GM18873 (cell line): ENCODE data around the gene DYNC1I1.
A peak's percentile ranks its signal among the peaks of the same experiment; 100 is the strongest.

Experiments used
- ATAC-seq: cut with Tn5 transposase; IDR thresholded peaks from one replicate; pipeline ENCODE4 v1.9.1; 2021; ENCODE audit warnings: mild to moderate bottlenecking, moderate library complexity, moderate number of reproducible peaks; ENCODE audit not compliant: unreplicated experiment, low FRiP score

Gene DYNC1I1

DNA sequence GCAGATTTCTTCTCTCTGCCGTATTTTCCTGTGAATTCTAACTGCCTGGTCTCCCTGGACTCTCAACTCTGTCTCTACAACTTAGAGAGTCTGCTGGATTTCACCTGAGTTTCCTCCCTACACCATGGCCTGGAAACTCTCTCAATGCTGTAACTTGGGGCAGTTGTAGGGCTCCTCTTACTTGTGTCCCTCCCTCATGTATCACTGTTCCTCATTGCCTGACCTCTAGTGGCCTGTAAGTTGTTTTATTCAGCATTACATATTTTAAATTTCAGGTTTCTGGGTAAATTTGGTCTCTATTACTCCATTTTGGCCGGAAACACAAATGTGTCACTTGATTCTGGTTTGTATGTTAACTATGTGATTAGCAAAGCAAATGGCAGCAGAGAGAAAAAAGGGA, 70.9 kb downstream of the DYNC1I1 start:
- ATAC-seq, result no peak

GRCh38 chr7:95845007-95845406, 72.7 kb downstream of the DYNC1I1 start:
- ATAC-seq, result no peak

DNA sequence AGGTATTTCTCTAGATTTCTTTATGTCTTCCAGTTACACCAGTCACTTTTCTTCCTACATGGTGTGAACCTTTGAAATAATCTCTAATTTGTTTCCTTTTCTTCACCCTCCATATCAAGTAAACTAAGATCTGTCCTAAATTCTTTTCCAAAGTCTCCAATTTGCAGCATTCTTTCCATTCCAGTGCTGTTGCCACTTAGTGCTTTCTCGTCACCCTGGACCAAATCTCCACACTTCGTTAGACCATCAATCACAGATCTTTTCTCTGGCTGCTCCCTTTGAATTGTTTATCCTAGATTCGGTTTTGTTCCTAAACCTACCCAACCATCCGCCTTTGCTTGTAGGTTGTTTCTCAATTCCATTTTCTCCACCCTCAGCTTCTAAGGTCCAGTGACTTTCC, 74.7 kb downstream of the DYNC1I1 start:
- no peak for ATAC-seq

DNA sequence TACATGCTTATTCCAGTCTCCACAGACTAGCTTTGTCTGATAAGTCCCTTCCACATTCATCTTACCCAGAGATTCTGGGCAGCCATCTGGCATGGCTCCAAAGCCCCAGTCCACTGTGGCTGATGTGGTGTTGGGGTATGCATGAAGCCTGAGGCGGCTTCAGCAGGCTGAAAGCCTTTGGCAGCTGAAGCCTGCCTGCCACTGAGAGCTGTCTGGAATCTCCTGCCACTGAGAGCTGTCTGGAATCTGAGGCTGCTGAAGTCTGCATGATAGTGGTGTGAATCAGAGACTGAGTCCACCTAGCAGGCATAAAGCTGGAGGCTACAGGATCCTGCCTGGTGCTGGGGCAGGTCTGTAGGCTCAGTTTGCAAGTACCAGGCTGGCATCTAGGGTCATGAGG, 87.1 kb downstream of the DYNC1I1 start:
- ATAC-seq, result no peak

- ATAC-seq, result no peak
Measured at GRCh38 chr7:95861041-95861440, 88.7 kb downstream of the DYNC1I1 start.

GRCh38 chr7:95863623-95864022, 91.3 kb downstream of the DYNC1I1 start:
- no peak for ATAC-seq

GRCh38 chr7:95865716-95866371, 93.5 kb downstream of the DYNC1I1 start:
- no peak for ATAC-seq

DNA sequence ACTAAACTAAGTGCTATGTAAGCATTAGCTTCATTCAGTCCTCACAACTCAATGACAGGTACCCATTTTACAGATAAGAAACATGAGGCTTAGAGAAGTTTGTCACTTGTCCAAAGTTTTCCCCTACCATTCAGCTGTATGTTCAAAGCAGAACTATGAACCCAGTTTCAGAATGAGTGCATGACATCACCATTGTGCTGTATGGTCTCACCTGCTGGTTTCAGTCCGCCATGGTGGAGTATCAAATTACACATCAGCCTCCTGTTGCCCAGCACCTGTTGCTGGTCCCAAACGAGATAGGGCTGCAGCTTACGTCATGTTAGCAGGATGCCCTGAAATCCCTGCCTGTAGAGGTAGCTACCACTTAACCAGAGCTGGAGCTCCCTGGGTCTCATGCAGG, 95.0 kb downstream of the DYNC1I1 start:
- ATAC-seq, result peak; percentile 90

GRCh38 chr7:95871075-95871848, 98.9 kb downstream of the DYNC1I1 start:
- ATAC-seq, result no peak

- ATAC-seq, result no peak
Measured at GRCh38 chr7:95871896-95872295, 99.5 kb downstream of the DYNC1I1 start.

GRCh38 chr7:95874129-95874528, 101.8 kb downstream of the DYNC1I1 start:
- no peak for ATAC-seq

DNA sequence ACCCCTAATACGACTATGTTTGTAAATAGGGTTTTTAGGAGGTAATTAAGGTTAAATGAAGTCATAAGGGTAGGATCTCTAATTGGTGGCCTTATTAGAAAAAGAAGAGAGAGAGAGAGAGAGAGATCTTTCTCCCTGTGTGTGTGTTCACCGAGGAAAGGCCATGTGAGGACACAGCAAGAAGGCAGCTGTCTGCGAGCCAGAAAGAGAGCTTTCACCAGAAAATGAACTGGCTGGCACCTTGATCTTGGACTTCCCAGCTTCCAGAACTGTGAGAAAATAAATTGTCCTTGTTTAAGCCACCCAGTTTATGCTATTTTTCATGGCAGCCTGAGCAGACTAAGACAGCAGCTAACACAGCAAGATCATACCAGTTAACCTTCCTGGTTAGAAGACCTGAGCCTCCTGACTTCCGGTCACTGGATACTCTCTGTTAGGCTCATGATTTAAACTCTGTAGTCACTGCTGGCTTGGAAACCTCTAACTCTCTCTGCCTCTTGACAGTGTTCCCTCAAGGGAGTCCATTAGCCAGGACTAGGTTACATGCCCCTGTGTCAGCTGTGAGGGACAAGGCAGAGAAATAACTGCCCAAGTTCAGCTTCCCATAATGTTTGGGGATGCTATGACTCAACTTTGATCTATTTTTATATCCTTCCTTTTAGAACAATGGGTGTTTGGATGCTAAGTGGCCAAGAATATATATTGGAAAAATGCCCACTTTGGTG, 102.3 kb downstream of the DYNC1I1 start:
- no peak for ATAC-seq

DNA sequence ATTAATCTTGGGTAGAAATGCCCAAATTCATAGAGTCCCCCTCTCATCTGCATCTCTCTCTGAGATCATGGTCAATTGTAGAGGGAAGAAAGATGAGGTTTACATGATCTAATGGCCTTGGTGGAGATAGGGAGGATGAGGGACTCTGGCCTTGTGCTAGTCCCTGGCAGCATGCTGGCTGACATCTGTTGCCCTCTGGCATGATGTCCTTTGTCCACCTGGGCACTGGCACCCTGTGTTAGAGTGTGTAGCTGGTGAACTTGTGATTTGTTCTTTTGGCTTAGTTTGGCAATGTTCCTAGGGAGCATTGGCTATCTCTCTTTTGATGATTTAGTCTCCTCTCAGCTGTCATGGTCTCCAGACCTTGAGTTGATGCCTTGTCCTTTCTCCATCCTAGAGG, 103.2 kb downstream of the DYNC1I1 start:
- no peak for ATAC-seq

- no peak for ATAC-seq
Measured at GRCh38 chr7:95878677-95879076, 106.3 kb downstream of the DYNC1I1 start.

GRCh38 chr7:95881597-95881996, 109.2 kb downstream of the DYNC1I1 start:
- no peak for ATAC-seq

- ATAC-seq, result no peak
Measured at GRCh38 chr7:95883217-95883616, 110.9 kb downstream of the DYNC1I1 start.

- no peak for ATAC-seq
Measured at GRCh38 chr7:95886501-95887090, 114.2 kb downstream of the DYNC1I1 start.

DNA sequence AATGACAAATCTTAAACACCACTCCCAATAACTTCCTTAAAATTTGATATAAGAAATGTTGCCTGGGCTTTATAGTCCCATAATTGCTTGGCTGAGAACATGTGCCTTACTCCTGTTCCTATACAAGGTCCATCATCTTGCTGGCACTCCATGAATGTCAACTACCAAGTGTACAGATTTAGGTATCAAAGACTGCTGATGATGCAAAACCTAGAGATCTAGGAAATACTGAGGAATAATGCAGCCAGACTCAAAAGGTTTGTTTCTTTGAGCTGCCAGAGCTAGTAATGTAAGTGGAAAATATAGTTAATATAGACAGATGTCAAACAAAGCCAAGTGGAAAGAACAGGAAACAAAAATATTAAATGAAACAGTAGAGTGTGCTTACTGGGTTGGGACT, 121.1 kb downstream of the DYNC1I1 start:
- no peak for ATAC-seq

DNA sequence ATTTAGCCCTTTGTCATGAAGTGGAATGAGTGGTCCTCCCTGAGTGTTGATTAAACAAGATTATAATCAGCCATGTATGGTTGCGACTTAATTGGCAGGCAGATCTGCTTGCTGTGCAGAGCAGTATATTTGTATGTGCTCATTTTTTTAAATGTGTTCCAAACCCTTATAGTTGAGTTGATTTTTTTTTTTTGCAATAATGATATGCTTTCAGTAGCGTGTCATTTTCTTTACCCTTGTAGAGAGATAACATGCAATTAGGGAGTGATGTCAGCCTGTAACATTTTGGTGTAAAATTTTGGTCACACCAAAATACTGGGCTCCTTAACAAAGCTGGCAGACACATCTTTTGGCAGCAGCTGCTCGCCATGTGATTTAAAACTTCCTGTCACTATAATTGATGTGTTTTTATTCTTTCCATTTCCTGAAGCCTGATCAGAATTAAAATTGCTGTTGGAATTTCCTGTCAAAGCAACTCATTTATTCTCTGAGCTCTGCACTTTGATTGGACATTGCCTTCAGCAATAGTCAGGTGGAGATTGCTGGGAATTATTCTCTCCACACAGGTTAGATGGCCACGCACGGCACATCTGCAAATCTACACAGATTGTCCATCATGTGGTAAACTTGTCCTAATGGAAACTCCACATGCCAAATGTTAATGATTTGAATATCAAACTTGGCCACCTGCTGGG, 125.3 kb downstream of the DYNC1I1 start:
- ATAC-seq, result no peak

GRCh38 chr7:95899919-95900513, 127.7 kb downstream of the DYNC1I1 start:
- no peak for ATAC-seq
